ENCODE measurements around the gene SGTA.

The SGTA gene

DNA sequence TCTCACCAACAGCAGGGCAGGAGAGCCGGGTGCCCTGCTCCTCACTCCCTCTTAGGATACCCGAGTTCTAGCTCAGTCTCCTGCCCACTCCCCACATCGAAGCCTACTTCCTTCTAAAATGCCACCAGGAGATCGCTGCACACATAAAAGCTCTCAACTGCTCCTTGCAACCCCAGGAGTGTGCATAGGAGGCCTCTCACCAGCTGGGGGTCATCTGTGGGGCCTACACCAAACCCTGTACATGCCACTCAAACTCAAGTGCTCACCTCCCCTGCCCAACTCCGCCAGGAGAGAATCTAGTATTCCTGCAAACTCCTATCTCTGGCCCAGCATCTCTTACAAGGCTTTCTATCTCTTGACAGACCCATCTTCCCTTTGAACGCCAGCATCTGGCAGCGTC is 2.8 kb downstream of the SGTA start:
- no peaks in the 10 kb centered on the region for H4K20me1 ChIP-seq (ENCODE audit: insufficient read depth, low read length)
- H3K4me3 ChIP-seq (ENCODE audit: low read depth, low read length, poor library complexity, severe bottlenecking), result no peak overlapping the region
- TF ChIP-seq EZH2 (IDR thresholded peaks at IDR 0.05; ENCODE audit: borderline replicate concordance, low read length), result no peak
- TF ChIP-seq, protein P1, sequence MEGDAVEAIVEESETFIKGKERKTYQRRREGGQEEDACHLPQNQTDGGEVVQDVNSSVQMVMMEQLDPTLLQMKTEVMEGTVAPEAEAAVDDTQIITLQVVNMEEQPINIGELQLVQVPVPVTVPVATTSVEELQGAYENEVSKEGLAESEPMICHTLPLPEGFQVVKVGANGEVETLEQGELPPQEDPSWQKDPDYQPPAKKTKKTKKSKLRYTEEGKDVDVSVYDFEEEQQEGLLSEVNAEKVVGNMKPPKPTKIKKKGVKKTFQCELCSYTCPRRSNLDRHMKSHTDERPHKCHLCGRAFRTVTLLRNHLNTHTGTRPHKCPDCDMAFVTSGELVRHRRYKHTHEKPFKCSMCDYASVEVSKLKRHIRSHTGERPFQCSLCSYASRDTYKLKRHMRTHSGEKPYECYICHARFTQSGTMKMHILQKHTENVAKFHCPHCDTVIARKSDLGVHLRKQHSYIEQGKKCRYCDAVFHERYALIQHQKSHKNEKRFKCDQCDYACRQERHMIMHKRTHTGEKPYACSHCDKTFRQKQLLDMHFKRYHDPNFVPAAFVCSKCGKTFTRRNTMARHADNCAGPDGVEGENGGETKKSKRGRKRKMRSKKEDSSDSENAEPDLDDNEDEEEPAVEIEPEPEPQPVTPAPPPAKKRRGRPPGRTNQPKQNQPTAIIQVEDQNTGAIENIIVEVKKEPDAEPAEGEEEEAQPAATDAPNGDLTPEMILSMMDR (IDR thresholded peaks at IDR 0.05; ENCODE audit: low read length), result no peak
- H3K9me2 ChIP-seq (ENCODE audit: low read depth, low read length), result no peaks in the 10 kb centered on the region
- peaks cover 12% of the 10 kb centered on the region for H3K36me3 ChIP-seq (ENCODE audit: insufficient read depth, low read length)
- H3K27me3 ChIP-seq (ENCODE audit: insufficient read depth, low read length), result no peaks in the 10 kb centered on the region
- no peaks in the 10 kb centered on the region for H3F3A ChIP-seq (ENCODE audit: insufficient read depth, low read length)
- peaks cover 32% of the 10 kb centered on the region for H3K4me1 ChIP-seq (ENCODE audit: insufficient read depth, low read length, severe bottlenecking)
- peak overlapping the region; percentile 89; the same call in 1 of the 2 replicates for H3K4me2 ChIP-seq (ENCODE audit: low read length)
- peaks cover 76% of the 10 kb centered on the region for H3K79me2 ChIP-seq (ENCODE audit: insufficient read depth, low read length)
- no peaks in the 10 kb centered on the region for H3K9me3 ChIP-seq (ENCODE audit: low read length)
- H3K9ac ChIP-seq (ENCODE audit: low read length), result peak overlapping the region; percentile 91; the same call in 1 of the 2 replicates
- no peak overlapping the region for H2AFZ ChIP-seq (ENCODE audit: low read length)
- H3K27ac ChIP-seq (ENCODE audit: low read depth, low read length, poor library complexity, severe bottlenecking), result no peak overlapping the region

DNA sequence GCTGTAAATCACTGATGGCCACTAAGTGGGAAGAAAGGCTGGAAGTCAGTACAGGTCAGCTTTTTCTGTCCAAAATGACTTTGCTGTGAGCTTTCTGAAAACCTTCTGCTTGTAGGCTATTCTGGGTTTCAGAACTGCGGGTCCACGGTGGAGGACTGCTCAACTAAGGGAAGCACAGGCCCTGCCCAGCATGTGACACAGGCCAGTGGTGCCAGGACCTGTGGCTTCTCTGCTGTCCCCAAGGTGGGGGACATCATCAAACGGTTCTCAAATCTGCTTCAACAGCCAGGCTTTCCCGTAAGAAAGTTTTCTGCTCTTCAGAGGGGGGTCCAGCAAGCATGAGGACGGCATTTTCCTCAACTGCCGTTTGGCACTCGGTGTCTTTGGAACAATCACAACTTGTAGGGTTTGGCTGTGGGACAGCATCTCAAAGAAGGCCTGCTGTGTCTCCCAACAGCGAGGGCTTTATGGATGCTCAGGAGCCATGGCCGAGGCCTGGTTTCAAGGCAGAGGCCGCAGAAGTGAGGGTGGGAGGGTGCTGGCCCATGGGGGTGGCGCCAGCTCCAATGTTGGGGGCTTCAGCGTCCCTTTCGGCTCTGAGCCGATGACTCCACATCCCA is 3.8 kb downstream of the SGTA start:
- H3K9me3 ChIP-seq (ENCODE audit: low read length), result no peaks in the 10 kb centered on the region
- no peaks in the 10 kb centered on the region for H3K27me3 ChIP-seq (ENCODE audit: insufficient read depth, low read length)
- peaks cover 86% of the 10 kb centered on the region for H3K79me2 ChIP-seq (ENCODE audit: insufficient read depth, low read length)
- peaks cover 33% of the 10 kb centered on the region for H3K4me1 ChIP-seq (ENCODE audit: insufficient read depth, low read length, severe bottlenecking)
- H3F3A ChIP-seq (ENCODE audit: insufficient read depth, low read length), result no peaks in the 10 kb centered on the region
- no peak overlapping the region for H3K4me3 ChIP-seq (ENCODE audit: low read depth, low read length, poor library complexity, severe bottlenecking)
- no peak overlapping the region for H3K4me2 ChIP-seq (ENCODE audit: low read length)
- no peaks in the 10 kb centered on the region for H3K9me2 ChIP-seq (ENCODE audit: low read depth, low read length)
- no peak overlapping the region for H3K9ac ChIP-seq (ENCODE audit: low read length)
- no peaks in the 10 kb centered on the region; the same call in 1 of the 2 replicates for H4K20me1 ChIP-seq (ENCODE audit: insufficient read depth, low read length)
- H3K27ac ChIP-seq (ENCODE audit: low read depth, low read length, poor library complexity, severe bottlenecking), result no peak overlapping the region
- no peak overlapping the region for H2AFZ ChIP-seq (ENCODE audit: low read length)
- no peak for TF ChIP-seq EZH2 (IDR thresholded peaks at IDR 0.05; ENCODE audit: borderline replicate concordance, low read length)
- TF ChIP-seq, protein P1 (IDR thresholded peaks at IDR 0.05; ENCODE audit: low read length), result no peak
- peaks cover 12% of the 10 kb centered on the region for H3K36me3 ChIP-seq (ENCODE audit: insufficient read depth, low read length)

DNA sequence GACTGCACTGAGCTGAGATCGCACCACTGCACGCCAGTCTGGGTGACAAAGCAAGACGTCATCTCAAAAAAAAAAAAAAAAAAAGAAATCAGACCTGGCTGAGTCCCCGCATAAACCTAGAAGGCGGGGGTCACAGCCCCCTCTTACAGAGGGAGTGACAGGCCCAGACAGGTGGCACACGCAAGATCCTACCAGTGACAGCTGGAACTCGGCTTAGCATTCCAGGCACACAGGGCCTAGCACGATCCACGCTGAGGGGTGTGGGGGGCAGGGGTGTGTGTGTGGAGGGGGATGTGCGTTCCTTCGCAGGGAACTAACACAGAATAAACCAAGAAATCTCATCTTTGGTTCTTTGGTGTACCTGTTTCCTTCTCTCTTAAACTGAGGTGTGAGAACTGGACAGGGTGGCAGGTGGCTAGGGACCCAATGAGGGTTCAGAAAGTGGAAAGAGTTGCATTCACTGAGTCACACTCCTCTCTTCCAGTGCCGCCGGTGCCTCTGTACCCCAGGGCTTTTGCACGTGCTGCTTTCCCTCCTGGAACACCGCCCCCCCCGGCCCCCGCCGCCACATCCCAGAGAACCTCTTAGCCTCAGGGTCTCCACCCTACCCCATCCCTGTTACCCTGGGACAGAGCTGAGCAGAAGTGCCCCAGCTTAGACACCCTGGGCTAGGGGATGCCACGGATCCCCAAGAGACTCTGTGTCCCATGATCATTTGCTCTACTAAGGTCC is 5.0 kb downstream of the SGTA start:
- peaks cover 27% of the 10 kb centered on the region for H3K4me1 ChIP-seq (ENCODE audit: insufficient read depth, low read length, severe bottlenecking)

More for the DNA sequence above, 5.0 kb downstream of the SGTA start:
- no peak for TF ChIP-seq EZH2 (IDR thresholded peaks at IDR 0.05; ENCODE audit: borderline replicate concordance, low read length)
- no peak overlapping the region for H3K27ac ChIP-seq (ENCODE audit: low read depth, low read length, poor library complexity, severe bottlenecking)
- H2AFZ ChIP-seq (ENCODE audit: low read length), result no peak overlapping the region
- no peak overlapping the region for H3K4me3 ChIP-seq (ENCODE audit: low read depth, low read length, poor library complexity, severe bottlenecking)
- H3K27me3 ChIP-seq (ENCODE audit: insufficient read depth, low read length), result no peaks in the 10 kb centered on the region
- peaks cover 12% of the 10 kb centered on the region for H3K36me3 ChIP-seq (ENCODE audit: insufficient read depth, low read length)
- no peaks in the 10 kb centered on the region for H3K9me2 ChIP-seq (ENCODE audit: low read depth, low read length)
- no peaks in the 10 kb centered on the region; the same call in 1 of the 2 replicates for H4K20me1 ChIP-seq (ENCODE audit: insufficient read depth, low read length)
- no peaks in the 10 kb centered on the region for H3F3A ChIP-seq (ENCODE audit: insufficient read depth, low read length)
- peaks cover 90% of the 10 kb centered on the region for H3K79me2 ChIP-seq (ENCODE audit: insufficient read depth, low read length)
- H3K4me2 ChIP-seq (ENCODE audit: low read length), result no peak overlapping the region
- H3K9me3 ChIP-seq (ENCODE audit: low read length), result no peaks in the 10 kb centered on the region
- H3K9ac ChIP-seq (ENCODE audit: low read length), result no peak overlapping the region

Measured in OCI-LY1 (cell line).